ENCODE measurements around the gene CELF2. TPM values are rescaled to one million over a fixed set of nuclear protein-coding genes. Genes with fewer than 3 reads are reported as not detected.

CELF2 gene
- total RNA-seq, 1 donor from 2014 or later = 4.0 TPM

GRCh38 chr10:11057448-11057847 lies 39.8 kb downstream of the CELF2 start:
- DNase-seq (ENCODE audit: low read depth in 2 of 2) = no peak

- DNase-seq (ENCODE audit: low read depth in 2 of 2) = no peak
These were observed 40.3 kb downstream of the CELF2 start for GRCh38 chr10:11057994-11058393.

DNA sequence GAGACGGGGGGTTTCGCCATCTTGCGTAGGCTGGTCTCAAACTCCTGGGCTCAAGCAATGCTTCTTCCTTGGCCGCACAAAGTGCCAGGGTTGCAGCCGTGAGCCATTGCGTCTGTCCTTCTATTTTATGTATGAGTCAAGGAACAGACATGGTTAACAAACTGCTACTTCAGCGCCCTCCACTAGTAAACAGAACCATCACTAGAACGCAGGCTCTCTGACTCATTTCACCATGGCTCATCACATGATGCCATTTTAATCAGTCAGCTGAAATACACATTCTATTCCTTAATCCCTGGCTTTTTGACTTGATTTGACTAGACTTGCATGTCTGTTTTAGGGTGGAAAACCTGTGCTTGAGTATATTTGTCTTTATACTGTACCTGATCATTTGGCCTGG lies 41.3 kb downstream of the CELF2 start:
- DNase-seq (ENCODE audit: low read depth in 2 of 2) = peak in 1 of 2 donors; percentile 9

- no peak for DNase-seq (ENCODE audit: low read depth in 2 of 2)
These were observed 46.2 kb downstream of the CELF2 start for GRCh38 chr10:11063856-11064255.

- DNase-seq (ENCODE audit: low read depth in 2 of 2) = no peak
These were observed 47.2 kb downstream of the CELF2 start for GRCh38 chr10:11064832-11065231.

- DNase-seq (ENCODE audit: low read depth in 2 of 2) = no peak
These were observed 47.9 kb downstream of the CELF2 start for GRCh38 chr10:11065567-11065966.

DNA sequence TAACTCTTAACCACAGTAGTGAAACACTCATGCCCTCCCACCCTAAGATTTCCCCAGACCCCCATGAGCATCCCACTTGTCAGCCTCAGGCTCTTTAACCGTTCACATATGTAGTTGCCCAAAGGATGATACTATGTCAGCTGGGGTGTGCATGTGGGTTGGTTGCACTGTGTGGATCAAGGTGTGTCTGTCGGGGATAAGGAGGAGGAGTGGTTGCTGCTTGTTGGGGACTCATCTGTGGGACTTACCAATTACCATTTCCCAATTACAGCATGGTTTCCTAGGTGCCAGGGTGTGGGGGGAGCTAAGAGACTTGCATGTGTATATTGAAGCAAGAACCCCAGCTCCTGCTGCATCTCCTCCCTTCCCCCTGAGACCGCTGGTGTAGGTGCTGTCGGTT lies 48.8 kb downstream of the CELF2 start:
- DNase-seq (ENCODE audit: low read depth in 2 of 2) = no peak

- peak in 1 of 2 donors; percentile 11 for DNase-seq (ENCODE audit: low read depth in 2 of 2)
These were observed 51.4 kb downstream of the CELF2 start for GRCh38 chr10:11068861-11069633.

GRCh38 chr10:11073410-11073809 lies 55.7 kb downstream of the CELF2 start:
- no peak for DNase-seq (ENCODE audit: low read depth in 2 of 2)

DNA sequence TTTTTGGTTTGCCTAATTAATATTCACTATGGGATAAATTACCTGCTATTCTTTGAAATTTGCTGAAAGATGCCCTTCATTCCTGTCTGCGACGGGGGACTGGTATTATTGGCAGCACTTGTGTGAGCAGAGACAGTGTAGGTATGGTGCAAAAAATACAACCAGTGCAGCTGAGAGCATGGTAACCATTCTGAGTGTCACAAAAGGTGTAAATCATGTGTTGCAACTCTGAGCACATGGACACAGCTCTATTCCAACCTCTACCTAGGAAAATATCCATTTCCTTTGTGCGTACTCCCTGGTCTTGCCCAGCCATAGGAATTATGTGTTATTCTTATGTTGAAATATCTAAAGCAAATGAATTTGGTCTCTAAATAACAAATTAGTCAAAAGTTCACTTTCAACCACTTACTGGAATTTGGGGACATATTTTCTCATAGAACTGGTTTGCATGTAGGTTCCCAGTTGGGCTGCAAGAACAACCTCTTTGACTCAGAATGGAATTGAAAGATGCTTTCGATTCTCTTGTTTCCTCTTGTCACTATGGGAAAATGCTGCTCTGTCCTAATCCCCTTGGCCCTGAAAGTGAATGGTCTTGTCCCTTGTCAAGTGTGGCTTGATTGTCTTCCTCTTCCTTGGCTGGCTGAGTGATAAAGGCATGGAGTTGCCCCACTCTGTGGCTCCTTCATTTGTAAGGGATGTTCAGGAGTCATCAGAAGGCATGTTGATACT lies 57.0 kb downstream of the CELF2 start:
- no peak for DNase-seq (ENCODE audit: low read depth in 2 of 2)

DNA sequence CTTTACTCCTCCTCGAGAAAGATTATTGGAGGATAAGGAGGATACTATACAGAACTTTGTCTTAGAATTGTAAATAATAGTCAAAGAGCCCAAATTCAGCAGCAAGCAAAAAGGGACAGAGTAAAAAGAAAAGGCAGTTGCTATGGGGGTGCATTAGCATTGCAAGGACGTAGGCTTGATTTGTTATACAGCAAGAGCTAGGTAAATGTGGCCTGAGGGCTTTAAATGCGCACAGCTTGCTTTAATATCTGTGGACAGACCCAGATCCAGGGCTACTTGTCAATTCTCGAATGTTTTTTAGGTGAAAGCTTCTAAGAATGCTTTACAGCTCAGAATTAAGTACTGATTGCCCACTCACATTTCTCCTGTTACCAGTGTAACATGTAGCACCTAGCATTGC lies 58.5 kb downstream of the CELF2 start:
- DNase-seq (ENCODE audit: low read depth in 2 of 2) = no peak

GRCh38 chr10:11080564-11080984 lies 62.9 kb downstream of the CELF2 start:
- no peak for DNase-seq (ENCODE audit: low read depth in 2 of 2)

DNA sequence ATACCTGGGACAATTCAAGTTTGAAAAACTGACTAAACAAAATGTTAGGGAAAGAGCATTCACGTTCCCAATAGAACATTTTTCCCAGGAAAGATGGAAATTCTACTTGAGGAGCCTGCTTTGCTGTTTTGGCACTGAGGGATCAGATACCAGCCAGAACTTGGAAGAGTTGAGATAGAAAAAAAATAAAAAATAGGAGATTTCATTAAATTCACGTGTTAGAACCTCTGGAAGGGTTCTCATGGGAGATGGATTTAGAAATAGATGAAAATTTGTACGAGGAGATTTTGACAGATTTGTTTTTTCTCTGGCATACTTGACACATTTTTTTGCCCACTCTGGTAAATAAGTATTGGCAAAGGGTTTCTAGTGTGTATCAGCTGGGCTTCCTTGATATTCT lies 63.7 kb downstream of the CELF2 start:
- DNase-seq (ENCODE audit: low read depth in 2 of 2) = no peak

- DNase-seq (ENCODE audit: low read depth in 2 of 2) = no peak
These were observed 64.9 kb downstream of the CELF2 start for GRCh38 chr10:11082526-11082925.

- DNase-seq (ENCODE audit: low read depth in 2 of 2) = no peak
These were observed 65.4 kb downstream of the CELF2 start for GRCh38 chr10:11083051-11083450.

DNA sequence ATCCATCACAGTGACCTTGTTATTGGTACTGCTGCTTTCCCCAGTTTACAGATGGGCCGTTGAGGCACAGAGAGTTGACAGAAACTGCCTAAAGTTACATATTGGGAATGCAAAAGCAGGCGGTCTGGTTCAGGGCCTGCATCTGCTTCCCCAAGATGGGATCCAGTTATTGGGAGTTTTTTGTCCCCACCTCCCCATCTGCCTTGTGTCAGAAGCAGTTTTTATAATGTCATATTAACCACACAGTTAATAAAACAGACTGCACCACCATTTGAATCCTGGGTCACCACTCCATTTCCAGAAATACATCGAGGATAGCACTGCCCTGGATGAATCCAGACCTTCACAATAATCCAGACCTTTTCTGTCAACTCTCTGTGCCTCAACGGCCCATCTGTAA lies 67.9 kb downstream of the CELF2 start:
- DNase-seq (ENCODE audit: low read depth in 2 of 2) = no peak

DNA sequence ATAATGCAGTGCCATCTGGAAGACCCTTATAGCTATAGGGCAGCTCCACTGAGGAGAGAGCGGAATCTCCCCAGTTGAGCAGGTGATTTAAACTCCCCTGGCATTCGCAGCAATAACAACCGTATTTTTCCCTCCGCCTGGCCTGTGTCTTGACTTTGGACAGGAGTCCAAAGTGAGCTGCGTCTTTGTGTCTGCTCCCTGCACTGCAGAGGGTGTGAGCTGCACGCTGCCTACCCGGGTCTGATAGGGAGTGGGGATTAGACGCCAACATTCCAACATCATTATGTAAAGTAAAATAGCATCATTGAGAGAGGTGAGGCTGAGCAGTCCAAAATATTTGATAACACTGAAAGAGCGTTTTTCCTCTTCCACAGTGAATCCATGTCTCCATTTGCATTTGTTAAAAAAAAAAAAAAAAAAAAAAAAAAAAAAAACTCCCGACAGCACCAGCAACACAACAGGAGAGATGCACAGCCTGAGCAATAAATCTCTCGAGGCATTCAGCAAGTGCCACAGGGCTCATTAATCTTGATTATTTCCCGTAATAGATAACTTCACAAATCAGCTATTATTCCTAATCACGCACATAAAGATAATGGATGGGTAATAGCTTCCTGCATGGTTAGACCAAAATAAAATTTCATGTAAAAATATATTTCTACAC lies 68.6 kb downstream of the CELF2 start:
- DNase-seq (ENCODE audit: low read depth in 2 of 2) = peak in 1 of 2 donors; percentile 46

- no peak for DNase-seq (ENCODE audit: low read depth in 2 of 2)
These were observed 69.7 kb downstream of the CELF2 start for GRCh38 chr10:11087372-11087771.

DNA sequence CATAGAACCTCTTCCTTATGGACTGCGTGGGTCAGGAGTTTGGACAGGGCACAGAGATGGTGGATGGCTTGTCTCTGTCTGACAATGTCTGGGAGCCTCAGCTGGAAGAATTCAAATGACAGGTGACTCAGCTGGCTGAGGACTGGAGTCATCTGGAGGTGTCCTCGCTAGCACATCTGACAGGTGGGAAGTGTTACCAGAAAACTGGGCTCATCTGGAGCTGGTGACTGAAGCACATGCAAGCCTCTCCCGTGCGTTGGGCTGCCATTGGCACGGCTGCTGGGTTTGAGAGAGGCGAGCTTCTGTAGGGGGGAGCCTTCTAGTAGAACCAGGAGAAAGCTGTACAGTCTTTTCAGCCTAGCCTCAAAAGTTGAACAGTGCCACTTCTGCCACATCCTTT lies 71.0 kb downstream of the CELF2 start:
- no peak for DNase-seq (ENCODE audit: low read depth in 2 of 2)

- no peak for DNase-seq (ENCODE audit: low read depth in 2 of 2)
These were observed 71.6 kb downstream of the CELF2 start for GRCh38 chr10:11089272-11089671.

DNA sequence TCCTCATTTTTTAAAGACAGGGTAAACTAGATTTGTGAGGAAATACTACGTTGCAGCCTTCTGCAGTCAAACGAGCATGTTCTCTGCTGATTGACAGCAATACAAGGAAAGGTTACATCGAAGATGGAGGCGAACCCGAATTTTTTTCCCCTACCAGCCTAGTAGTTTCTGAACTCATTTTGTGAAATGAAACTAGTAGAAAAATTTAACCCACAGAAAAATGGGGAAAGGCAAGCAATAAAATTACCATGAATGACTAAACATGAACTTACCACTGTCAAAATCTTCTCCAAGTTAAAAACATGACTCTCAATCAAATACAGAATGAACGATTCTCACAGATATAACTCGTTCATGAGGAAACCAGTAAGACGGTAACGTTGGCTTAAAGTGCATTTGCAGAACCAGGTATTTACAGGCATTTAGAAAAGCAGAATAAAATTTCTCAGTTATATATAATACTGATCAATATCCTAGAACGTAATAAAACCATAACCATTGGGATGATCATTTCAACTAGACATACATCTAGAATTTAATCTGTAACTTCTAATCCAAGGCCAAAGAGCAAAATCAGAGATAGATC lies 73.9 kb downstream of the CELF2 start:
- DNase-seq (ENCODE audit: low read depth in 2 of 2) = no peak

Measured in dermis microvascular lymphatic vessel endothelial cell (primary cell).